Measurements from ENCODE around the gene HELZ2. TPM values are rescaled to one million over a fixed set of nuclear protein-coding genes. Genes with fewer than 3 reads are reported as not detected.

The HELZ2 gene
- total and polyA plus RNA-seq, 10 of the 15 experiments (the other 5 are each of a cell fraction or from before 2014, with no cell fraction given) = 0.05 to 33.3 (median 6.2) TPM

GRCh38 chr20:63585616-63586565 lies 11.9 kb upstream of the HELZ2 start:
- Histone ChIP-seq H4K20me1 (ENCODE audit: control insufficient read depth, insufficient read depth) (no peaks in the 10 kb centered on the region), H3K79me2 (ENCODE audit: control insufficient read depth, insufficient read depth, low read length) (no peaks in the 10 kb centered on the region), H3K27me3 (replicated peaks in 1 of 2; ENCODE audit: control insufficient read depth in 2 of 2, insufficient read depth in 2 of 2, low read length in 1 of 2) (no peaks in the 10 kb centered on the region), H3K4me1 (ENCODE audit: control insufficient read depth, insufficient read depth, low read length) (no peaks in the 10 kb centered on the region), H2AFZ (ENCODE audit: control insufficient read depth, low read depth, low read length) (no peak overlapping the region), H3K27ac (ENCODE audit: control insufficient read depth, insufficient read depth) (no peak overlapping the region), H3K9ac (ENCODE audit: control insufficient read depth, insufficient read depth, low read length) (no peak overlapping the region), H3K4me2 (ENCODE audit: control insufficient read depth, insufficient read depth) (no peak overlapping the region), H3K4me3 (no peak overlapping the region), H3K9me3 (replicated peaks; ENCODE audit: control insufficient read depth, insufficient read depth, low read length) (no peaks in the 10 kb centered on the region), H3K36me3 (ENCODE audit: control insufficient read depth in 2 of 2, insufficient read depth in 2 of 2, low read length in 1 of 2) (peaks cover 3 to 4% of the 10 kb centered on the region in 2 experiments; a peak in 3 of 4 replicates)
- WGBS (ENCODE audit: insufficient coverage, insufficient replicate concordance, low lambda C conversion rate, missing lambda C conversion rate) = 70% methylated on average over 15 of the region's 22 CpGs
- intact Hi-C loops (cut with micrococcal nuclease; ENCODE audit: unreplicated experiment) = no loop called here
- no peak for ATAC-seq
- CTCF ChIA-PET = no interaction called here
- SMC1A ChIA-PET (ENCODE audit: uncharacterized antibody, unreplicated experiment) = no interaction called here
- POLR2A ChIA-PET = no interaction called here
- RAD21 ChIA-PET (ENCODE audit: unreplicated experiment) = no interaction called here
- DNase-seq (ENCODE audit: low read depth, low spot score) = no peak
- TF ChIP-seq BCLAF1 (IDR thresholded peaks at IDR 0.05) (no peak), ZZZ3 (IDR thresholded peaks at IDR 0.05; ENCODE audit: control insufficient read depth, insufficient read length, low read depth) (no peak), ZBED1 (IDR thresholded peaks at IDR 0.05; ENCODE audit: borderline replicate concordance) (no peak), SUPT20H (IDR thresholded peaks at IDR 0.05; ENCODE audit: borderline replicate concordance, control insufficient read depth, low read depth, low read length) (no peak), IRF4 (IDR thresholded peaks at IDR 0.05; ENCODE audit: low read depth, low read length) (no peak), RCOR1 (conservative IDR thresholded peaks at IDR 0.05; ENCODE audit: low read depth, low read length) (no peak), POLR2AphosphoS5 (IDR thresholded peaks at IDR 0.05; ENCODE audit: low read length) (no peak), EED (IDR thresholded peaks at IDR 0.05; ENCODE audit: low read depth) (no peak), CHD1 (IDR thresholded peaks at IDR 0.05; ENCODE audit: low read depth, low read length) (no peak), MAX (IDR thresholded peaks at IDR 0.05; ENCODE audit: low read depth, low read length) (no peak), PAX5 (IDR thresholded peaks at IDR 0.05; ENCODE audit: borderline replicate concordance, low read depth, low read length) (no peak), SIN3A (IDR thresholded peaks at IDR 0.05; ENCODE audit: low read depth, low read length) (no peak), ZBTB4 (CRISPR knock-in tag; IDR thresholded peaks at IDR 0.05) (no peak), LARP7 (IDR thresholded peaks at IDR 0.05) (no peak)
- no TSS peak for BruUV-seq (replicated peaks)
- no peak for FAIRE-seq
- in situ Hi-C loops (cut with MboI) = no loop called here

All from GM12878 (cell line).